SK-N-MC (cell line): Measurements from ENCODE around the gene MGAT5.

ENCODE experiments used
- EZH2 ChIP-seq: fragments of 200-600 bp; sonication (generic); IDR thresholded peaks from one replicate; pipeline ENCODE4 v1.6.1; 2017; ENCODE audit warnings: antibody characterized with exemption
- POLR2AphosphoS5 ChIP-seq: IDR thresholded peaks from 2 replicates; pipeline ENCODE4 v1.6.1; 2012; ENCODE audit warnings: mild to moderate bottlenecking, low read depth, low read length, borderline replicate concordance

- TF ChIP-seq EZH2: no peak
- no peak for TF ChIP-seq POLR2AphosphoS5
Observed at GRCh38 chr2:134315471-134315870, 61.6 kb downstream of the MGAT5 start.
